Measurements from ENCODE around the gene EXOSC10. TPM values are rescaled to one million over a fixed set of nuclear protein-coding genes. Genes with fewer than 3 reads are reported as not detected.

EXOSC10 gene
- total and polyA plus RNA-seq, 8 donors: 42.9 to 116 (median 104) TPM

DNA sequence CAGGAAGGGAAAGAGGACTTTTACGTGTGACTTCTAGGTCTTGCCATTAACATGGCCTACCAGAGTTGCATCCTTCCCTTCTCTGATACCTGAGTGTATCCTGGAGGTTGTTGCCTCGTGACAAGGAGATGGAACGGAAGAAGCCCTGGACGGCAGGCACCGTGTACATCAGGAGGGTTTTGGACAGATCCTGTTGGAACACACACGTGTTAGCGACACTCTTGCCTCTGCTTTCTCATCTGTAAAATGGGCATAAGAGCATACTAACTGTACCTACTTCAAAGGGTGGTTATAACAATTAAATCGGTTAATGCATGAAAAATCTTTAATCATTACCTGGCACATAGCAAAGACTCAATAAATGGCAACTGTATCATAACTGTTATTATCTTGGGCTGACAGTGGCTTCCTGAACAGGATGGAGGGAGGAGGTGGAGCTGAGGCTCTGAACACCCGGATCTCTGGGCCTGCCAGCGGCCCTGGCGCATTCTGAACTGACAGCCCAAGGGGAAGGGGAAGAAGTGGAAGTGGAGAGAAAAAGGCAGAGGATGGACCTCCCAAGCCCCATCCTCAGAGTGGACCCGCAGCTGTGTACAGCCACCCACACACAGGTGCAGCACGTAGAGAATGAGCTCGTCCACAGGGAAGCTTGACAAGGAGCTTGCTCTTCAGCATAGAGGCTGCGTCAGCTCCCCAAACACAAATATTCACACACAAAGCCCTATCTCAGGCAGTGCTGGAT lies 30.2 kb upstream of the EXOSC10 start:
- Histone ChIP-seq H3K27me3 (no peaks in the 10 kb centered on the region), H3K9me3 (no peaks in the 10 kb centered on the region), H3K4me1 (no peaks in the 10 kb centered on the region), H3K36me3 (peaks cover 0 to 100% of the 10 kb centered on the region in 2 donors), H3K27ac (no peak overlapping the region), H3K4me3 (no peak overlapping the region)
- no peak for DNase-seq
- intact Hi-C loops (cut with DNase I): no loop called here
- ATAC-seq: no peak
- TF ChIP-seq, protein P1, sequence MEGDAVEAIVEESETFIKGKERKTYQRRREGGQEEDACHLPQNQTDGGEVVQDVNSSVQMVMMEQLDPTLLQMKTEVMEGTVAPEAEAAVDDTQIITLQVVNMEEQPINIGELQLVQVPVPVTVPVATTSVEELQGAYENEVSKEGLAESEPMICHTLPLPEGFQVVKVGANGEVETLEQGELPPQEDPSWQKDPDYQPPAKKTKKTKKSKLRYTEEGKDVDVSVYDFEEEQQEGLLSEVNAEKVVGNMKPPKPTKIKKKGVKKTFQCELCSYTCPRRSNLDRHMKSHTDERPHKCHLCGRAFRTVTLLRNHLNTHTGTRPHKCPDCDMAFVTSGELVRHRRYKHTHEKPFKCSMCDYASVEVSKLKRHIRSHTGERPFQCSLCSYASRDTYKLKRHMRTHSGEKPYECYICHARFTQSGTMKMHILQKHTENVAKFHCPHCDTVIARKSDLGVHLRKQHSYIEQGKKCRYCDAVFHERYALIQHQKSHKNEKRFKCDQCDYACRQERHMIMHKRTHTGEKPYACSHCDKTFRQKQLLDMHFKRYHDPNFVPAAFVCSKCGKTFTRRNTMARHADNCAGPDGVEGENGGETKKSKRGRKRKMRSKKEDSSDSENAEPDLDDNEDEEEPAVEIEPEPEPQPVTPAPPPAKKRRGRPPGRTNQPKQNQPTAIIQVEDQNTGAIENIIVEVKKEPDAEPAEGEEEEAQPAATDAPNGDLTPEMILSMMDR (IDR thresholded peaks at IDR 0.05): no peak

DNA sequence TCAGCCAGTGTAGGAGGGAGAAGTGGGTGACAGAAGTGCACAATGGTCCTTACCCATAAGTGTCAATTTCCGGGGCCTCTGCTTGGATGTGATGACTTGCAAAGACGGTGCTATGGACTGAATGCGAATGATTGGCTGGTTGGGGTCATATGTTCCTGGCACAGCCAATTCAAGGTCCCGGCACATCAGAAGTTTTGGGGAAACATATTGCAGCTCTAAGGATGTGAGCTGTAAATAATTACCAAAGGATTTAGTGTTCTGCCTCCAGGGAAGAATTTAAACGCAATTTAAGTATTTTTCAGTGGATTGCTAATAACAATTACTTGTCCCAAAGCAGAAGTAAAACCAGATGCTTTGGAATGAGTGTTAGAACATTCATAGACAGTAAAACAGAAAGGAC lies 26.9 kb upstream of the EXOSC10 start:
- Histone ChIP-seq H3K4me3 (no peak overlapping the region), H3K9me3 (no peaks in the 10 kb centered on the region), H3K27me3 (no peaks in the 10 kb centered on the region), H3K36me3 (peaks cover 0 to 100% of the 10 kb centered on the region in 2 donors), H3K27ac (no peak overlapping the region), H3K4me1 (no peaks in the 10 kb centered on the region)
- DNase-seq: no peak
- intact Hi-C loops (cut with DNase I): no loop called here
- no peak for ATAC-seq
- TF ChIP-seq, protein P1 (IDR thresholded peaks at IDR 0.05): no peak

DNA sequence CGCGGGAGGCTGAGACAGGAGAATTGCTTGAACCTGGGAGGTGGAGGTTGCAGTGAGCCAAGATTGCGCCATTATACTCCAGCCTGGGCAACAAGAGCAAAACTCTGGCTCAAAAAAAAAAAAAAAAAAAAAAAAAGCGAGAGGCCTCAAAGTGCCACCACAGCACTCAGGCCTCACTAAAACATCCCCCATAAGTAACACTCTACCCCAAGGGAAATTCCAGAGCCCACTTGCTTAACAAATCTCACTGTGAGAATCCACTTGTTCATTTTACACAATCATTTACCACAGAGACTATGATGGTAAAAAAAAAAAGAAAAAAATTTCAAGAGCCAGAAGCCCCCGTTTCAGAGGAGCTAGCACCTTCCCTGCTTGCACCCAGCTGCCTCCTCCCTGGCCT lies 26.3 kb upstream of the EXOSC10 start:
- Histone ChIP-seq H3K36me3 (peaks cover 0 to 100% of the 10 kb centered on the region in 2 donors), H3K9me3 (no peaks in the 10 kb centered on the region), H3K27me3 (no peaks in the 10 kb centered on the region), H3K4me3 (no peak overlapping the region), H3K4me1 (no peaks in the 10 kb centered on the region), H3K27ac (no peak overlapping the region)
- TF ChIP-seq, protein P1 (IDR thresholded peaks at IDR 0.05): no peak
- DNase-seq (no peak), ATAC-seq (no peak)
- intact Hi-C loops (cut with DNase I): no loop called here

DNA sequence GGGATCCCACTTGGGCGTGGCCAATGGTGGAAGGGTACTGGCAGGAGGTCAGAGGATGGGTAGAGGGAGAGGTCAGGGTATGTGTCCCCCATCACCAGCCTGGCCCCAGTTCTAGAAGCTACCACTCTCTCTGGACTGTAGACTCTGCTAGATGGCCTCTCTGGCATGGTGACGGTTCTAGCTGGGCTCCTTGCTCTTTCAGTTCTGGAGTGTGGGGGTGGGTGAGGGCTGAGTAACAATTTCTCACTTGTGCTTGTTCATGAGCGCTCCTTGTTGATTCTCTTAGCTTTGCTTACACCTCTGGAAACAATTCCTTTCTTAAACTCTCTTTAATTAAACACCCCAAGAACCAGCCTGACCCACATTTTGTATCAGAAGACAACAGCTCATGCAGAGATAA lies 25.3 kb upstream of the EXOSC10 start:
- H3K27ac ChIP-seq: no peak overlapping the region
- ATAC-seq (no peak), DNase-seq (no peak)
- no peaks in the 10 kb centered on the region for H3K4me1 ChIP-seq
- H3K27me3 ChIP-seq: no peaks in the 10 kb centered on the region
- intact Hi-C loops (cut with DNase I): no loop called here
- H3K36me3 ChIP-seq: peaks cover 0 to 100% of the 10 kb centered on the region in 2 donors
- no peaks in the 10 kb centered on the region for H3K9me3 ChIP-seq
- H3K4me3 ChIP-seq: no peak overlapping the region
- TF ChIP-seq, protein P1 (IDR thresholded peaks at IDR 0.05): no peak

DNA sequence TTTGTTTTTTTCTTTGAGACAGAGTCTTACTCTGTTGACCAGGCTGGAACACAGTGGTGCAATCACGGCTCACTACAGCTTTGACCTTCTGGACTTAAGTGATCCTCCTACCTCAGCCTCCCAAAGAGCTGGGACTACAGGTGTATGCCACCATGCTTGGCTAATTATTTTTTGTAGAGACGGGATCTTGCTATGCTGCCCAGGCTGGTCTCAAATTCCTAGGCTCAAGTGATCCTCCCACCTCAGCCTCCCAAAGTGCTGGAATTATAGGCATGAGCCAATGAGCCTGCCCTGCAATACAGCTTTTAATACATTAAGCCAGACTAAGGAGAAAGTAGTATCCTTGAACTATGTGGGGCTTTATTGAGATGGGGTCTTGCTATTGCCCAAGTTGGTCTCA lies 16.6 kb upstream of the EXOSC10 start:
- no peaks in the 10 kb centered on the region for H3K4me1 ChIP-seq
- ATAC-seq (no peak), DNase-seq (no peak)
- H3K27me3 ChIP-seq: no peaks in the 10 kb centered on the region
- no peak overlapping the region for H3K4me3 ChIP-seq
- intact Hi-C loops (cut with DNase I): no loop called here
- no peaks in the 10 kb centered on the region for H3K9me3 ChIP-seq
- H3K27ac ChIP-seq: no peak overlapping the region
- peaks cover 0 to 96% of the 10 kb centered on the region in 2 donors for H3K36me3 ChIP-seq
- TF ChIP-seq, protein P1 (IDR thresholded peaks at IDR 0.05): no peak
